Fibroblast of peridontal ligament (primary cell): ENCODE measurements around the gene ZNF639.
A peak's percentile ranks its signal among the peaks of the same experiment; 100 is the strongest.

Experiments used
- DNase-seq: peaks from one replicate; pipeline ENCODE4 v3.0.0-alpha.2; 2010; ENCODE audit errors: extremely low read depth

ZNF639 gene

GRCh38 chr3:179309225-179310078 lies 13.4 kb upstream of the ZNF639 start:
- no peak for DNase-seq

DNA sequence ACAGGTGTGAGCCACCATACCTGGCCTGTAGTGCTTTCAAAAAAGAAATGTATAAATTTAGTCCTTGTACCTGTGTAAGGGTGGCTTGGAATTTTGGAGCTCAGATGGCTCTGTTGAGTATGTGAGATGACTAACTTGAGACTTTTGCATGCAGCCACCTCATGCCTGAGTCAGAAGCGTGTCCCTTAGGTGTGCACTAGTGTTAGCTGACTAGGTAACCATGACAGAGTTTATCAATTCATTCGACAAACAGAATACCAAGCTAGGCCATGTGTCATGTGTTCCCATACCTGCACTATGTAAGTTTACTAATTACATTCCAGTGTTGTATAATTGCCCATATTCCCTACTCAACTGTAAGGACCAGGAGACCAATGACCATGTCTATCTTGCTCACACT lies 4.0 kb upstream of the ZNF639 start:
- DNase-seq, result no peak

GRCh38 chr3:179321668-179322285 lies 1.1 kb upstream of the ZNF639 start:
- peak; percentile 84 for DNase-seq

DNA sequence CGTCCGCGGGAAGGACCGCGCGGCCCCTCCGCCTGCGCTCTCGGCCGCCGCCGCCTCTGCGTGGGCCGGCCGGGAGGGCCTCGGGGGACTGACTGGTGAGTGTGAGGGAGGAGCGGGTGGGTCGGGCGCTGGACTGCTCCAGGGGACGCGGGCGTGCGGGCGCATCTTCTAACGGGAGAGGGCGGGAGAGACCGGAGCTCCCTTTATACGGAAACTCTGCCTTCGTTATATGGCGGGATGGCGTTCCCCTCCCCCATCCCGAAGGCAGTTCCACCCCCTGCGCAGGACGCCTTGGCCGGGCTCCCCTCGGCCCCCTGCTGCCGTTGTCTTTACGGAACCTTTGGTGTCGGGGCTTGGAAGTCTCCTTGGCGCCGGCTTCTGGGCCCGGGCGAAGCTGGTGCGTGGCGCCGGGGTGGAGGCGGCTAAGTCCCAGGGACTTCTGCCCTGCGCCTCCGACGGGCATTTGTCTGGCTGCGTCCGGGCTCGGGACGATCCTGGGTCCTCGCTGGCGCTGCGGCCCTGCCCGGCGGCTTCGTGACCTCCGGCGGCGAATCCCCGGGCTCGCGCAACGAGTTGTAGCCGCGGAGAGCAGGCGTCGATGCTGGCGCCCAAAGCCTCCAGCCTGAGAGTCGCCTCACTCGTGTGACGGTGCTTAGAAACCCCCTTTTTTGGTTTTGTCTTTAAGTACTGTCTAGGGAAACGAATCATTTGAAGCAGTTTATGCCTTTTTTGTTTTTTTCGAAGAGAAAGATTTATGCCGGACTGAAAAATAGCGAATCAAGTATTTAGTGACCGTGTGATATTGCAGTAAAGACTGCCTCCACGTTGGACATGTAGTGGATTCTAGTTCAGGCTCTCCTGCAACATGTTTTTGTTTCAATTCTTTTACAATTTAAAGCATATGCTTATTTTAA lies 623 bp downstream of the ZNF639 start:
- DNase-seq, result peak; percentile 67

DNA sequence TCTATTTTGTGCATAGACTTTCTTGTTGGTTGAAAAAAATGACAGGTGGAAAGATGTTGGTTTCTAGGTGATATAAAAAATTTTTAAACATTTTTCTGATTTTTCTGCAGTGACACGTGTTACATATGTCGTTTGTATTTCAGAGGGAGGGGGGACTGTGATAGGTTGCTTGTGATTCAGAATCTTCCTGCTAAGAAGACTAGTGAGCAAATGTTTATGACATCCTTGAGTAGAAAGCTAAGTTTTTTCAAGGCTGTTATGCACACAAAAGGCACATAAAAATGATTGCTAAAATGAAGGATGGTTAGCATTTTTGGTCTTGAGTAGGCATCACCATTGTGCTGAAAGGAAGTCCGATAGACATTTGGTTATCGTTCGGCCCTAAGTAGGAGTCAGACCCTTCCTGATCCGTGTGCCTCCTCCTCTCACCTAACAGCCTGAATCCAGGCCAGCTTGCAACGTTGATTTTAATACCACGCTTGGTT lies 1.5 kb downstream of the ZNF639 start:
- DNase-seq, result peak; percentile 48

GRCh38 chr3:179330438-179330837 lies 7.6 kb downstream of the ZNF639 start:
- DNase-seq, result peak; percentile 5

DNA sequence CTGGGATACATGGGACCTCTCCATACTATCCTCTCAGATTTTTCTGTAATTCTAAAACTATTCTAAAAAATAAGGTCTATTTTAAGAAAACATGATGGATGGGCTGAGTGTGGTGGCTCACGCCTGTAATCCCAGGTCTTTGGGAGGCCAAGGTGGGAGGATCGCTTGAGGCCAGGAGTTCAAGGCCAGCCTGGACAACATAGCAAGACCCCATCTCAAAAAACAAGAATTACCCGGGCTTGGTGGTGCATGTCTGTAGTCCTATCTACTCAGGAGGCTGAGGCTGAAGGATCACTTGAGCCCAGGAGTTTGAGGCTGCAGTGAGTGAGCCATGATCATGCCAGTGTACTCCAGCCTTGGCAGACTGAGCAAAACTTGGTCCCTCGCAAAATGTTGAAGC lies 9.4 kb downstream of the ZNF639 start:
- DNase-seq, result no peak

GRCh38 chr3:179333084-179333483 lies 10.3 kb downstream of the ZNF639 start:
- no peak for DNase-seq

- no peak for DNase-seq
Measured at GRCh38 chr3:179336345-179336929, 13.6 kb downstream of the ZNF639 start.

DNA sequence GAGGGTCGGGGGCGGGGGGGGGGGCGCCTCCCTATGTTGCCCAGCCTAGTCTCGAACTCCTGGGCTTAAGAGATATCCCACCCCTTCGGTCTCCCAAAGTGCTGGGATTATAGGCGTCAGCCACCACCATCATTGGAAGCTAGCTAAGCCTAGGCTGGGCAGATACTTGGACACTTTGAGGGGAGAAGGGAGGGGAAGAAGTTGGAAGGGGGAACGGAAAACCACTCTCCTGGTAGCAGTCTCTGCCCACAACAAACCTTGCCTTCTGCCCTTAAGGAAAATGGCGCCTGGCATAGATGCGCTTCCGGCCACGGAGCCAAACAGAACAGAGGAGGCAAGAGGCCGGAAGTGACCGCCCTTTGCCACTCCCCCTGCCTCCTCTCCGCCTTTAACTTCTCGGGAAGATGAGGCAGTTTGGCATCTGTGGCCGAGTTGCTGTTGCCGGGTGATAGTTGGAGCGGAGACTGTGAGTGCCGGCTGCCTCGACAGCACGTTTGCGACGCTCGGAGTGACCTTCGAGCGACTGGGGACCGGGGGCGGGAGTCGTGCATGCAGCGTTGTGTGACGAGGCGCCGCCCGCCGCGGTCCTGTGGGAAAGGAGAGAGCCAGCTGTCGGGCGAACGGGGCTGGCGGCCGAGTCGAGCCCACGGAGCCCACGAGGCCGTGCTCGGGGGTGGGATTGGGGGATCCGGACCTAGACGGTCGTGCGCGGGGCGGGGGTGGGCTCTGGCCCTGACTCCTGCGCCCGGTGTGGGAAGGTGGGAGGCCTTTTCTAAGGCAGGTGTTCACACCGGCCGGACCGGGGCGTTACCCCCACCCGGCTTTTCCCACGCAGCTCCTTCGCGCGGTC lies 24.7 kb downstream of the ZNF639 start, which contains the start of gene MFN1:
Gene MFN1, plus strand, starts transcription at position 365 of the 850 bp plus-strand sequence. CDS start 1,143 bp downstream, outside the sequence.
- peak; percentile 97 for DNase-seq

- peak; percentile 5 for DNase-seq
Measured at GRCh38 chr3:179348325-179349013, 25.6 kb downstream of the ZNF639 start.

DNA sequence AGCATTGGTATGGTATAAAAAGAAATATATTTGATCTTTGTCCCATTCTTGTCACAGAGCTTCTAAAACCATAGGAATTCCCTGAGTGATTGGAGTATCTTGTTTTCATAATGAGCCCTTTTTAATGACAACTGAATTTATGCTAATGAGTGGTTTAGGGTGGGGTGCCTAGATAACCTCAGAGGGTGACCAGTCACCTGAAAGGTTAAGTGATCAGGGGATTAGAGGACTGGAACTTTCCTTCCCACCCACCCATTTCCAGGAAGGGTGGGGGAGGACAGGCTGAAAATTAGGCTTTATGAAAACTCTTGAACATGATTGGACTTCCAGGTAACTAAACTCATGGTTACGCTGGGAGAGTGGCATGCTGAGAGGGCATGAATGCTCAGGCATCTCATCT lies 33.2 kb downstream of the ZNF639 start:
- no peak for DNase-seq

DNA sequence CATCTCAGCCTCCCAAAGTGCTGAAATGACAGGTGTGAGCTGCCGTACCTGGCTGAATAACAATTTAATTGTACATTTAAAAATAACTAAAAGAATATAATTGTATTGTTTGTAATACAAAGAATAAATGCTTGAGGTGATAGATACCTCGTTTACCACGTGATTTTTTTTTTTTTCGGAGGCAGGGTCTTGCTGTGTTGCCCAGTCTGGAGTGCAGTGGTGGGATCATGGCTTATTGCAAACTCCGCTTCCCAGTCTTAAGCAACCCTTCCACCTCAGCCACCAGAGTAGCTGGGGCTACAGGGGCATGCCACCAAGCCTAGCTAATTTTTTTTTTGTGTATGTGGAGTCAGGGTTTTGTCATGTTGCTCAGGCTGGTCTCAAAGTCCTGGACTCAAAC lies 40.5 kb downstream of the ZNF639 start:
- DNase-seq, result no peak

- DNase-seq, result no peak
Measured at GRCh38 chr3:179369621-179370020, 46.8 kb downstream of the ZNF639 start.

DNA sequence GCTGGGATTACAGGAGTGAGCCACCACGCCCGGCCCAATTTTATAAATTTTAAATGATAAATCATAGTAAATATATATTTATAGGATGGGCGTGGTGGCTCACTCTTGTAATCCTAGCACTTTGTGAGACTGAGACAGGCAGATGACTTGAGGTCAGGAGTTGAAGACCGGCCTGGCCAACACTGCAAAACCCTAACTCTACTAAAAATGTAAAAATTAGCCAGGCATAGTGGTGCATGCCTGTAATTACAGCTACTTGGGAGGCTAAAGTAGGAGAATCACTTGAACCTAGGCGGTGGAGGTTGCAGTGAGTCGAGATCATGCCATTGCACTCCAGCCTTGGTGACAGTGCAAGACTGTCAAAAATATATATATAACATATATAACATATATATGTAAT lies 51.1 kb downstream of the ZNF639 start:
- no peak for DNase-seq

DNA sequence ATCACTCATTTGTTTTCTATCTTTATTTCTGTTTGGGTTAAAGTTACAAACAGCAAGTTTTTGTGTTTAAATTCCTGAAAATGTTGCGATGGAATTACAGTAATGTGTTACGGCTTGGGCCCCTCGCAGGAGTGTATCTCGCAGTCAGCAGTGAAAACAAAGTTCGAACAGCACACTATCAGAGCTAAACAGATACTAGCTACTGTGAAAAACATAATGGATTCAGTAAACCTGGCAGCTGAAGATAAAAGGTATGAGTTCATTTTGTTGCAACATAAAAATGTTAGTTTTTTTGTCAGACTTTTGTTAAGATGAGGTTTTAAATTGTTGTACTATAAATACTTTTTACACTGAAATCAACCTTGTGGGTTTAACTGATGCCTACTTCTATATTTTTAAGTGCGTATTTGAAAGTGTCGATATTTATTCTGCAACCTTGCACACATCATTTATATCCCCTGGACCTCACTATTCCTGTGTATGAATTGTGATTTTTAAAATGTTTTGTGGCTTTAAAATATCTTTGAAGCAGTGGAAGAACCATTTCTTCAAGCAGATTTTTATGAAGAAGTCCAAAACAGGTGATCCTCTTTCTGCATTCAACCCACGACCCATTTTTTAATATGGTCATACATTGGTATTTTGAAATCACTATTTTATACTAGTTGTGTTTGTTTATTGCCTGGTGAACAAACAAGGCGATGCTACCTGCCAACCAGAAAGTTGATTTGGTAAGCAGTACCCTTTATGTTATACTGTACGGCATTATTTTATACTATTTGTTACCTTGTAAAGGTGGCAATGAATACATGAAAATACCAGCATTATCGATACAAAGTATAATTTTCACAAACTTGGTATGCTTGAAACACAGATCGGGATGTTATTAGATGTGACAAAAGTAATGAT lies 52.5 kb downstream of the ZNF639 start:
- no peak for DNase-seq

- DNase-seq, result no peak
Measured at GRCh38 chr3:179376474-179376873, 53.6 kb downstream of the ZNF639 start.
